WTC11 (cell line): ENCODE results near the gene WWOX.

ENCODE experiments used
- ATF1 ChIP-seq: sonication (generic); formaldehyde crosslinking; IDR thresholded peaks from 2 replicates; pipeline ENCODE4 v1.8.1; 2023; ENCODE audit warnings: mild to moderate bottlenecking, moderate library complexity, missing genetic modification reagents
- CREM ChIP-seq: sonication (generic); formaldehyde crosslinking; IDR thresholded peaks from 2 replicates; pipeline ENCODE4 v1.8.1; 2022; ENCODE audit warnings: mild to moderate bottlenecking, missing genetic modification reagents, moderate library complexity
- ESRRA ChIP-seq: sonication (generic); formaldehyde crosslinking; IDR thresholded peaks from 2 replicates; pipeline ENCODE4 v1.8.1; 2022; ENCODE audit warnings: mild to moderate bottlenecking, missing genetic modification reagents, borderline replicate concordance
- GABPB1 ChIP-seq: sonication (generic); formaldehyde crosslinking; IDR thresholded peaks from 2 replicates; pipeline ENCODE4 v1.8.1; 2023; ENCODE audit warnings: mild to moderate bottlenecking, missing genetic modification reagents
- IRF2 ChIP-seq: sonication (generic); formaldehyde crosslinking; IDR thresholded peaks from 2 replicates; pipeline ENCODE4 v1.8.0; 2022; ENCODE audit warnings: low read depth, missing genetic modification reagents, borderline replicate concordance
- SMAD4 ChIP-seq: sonication (generic); formaldehyde crosslinking; IDR thresholded peaks from 2 replicates; pipeline ENCODE4 v1.8.0; 2022; ENCODE audit warnings: mild to moderate bottlenecking, missing genetic modification reagents
- TF ChIP-seq, protein P1 (sequence below): sonication (generic); formaldehyde crosslinking; IDR thresholded peaks from 2 replicates; pipeline ENCODE4 v1.8.1; 2022; ENCODE audit warnings: mild to moderate bottlenecking, moderate library complexity, missing genetic modification reagents
- TF ChIP-seq, protein P2 (sequence below): fragments of 200-600 bp; IDR thresholded peaks from 2 replicates; pipeline ENCODE4 v1.8.0; 2022; ENCODE audit warnings: antibody characterized with exemption
- TF ChIP-seq, protein P3 (sequence below): sonication (generic); formaldehyde crosslinking; IDR thresholded peaks from 2 replicates; pipeline ENCODE4 v1.8.0; 2023; ENCODE audit warnings: missing genetic modification reagents
- TF ChIP-seq, protein P4 (sequence below): sonication (generic); formaldehyde crosslinking; IDR thresholded peaks from 2 replicates; pipeline ENCODE4 v1.8.1; 2023; ENCODE audit warnings: mild to moderate bottlenecking, missing genetic modification reagents, moderate library complexity
- TF ChIP-seq, protein P5 (sequence below): sonication (generic); formaldehyde crosslinking; conservative IDR thresholded peaks from 2 replicates; pipeline ENCODE4 v1.8.1; 2022; ENCODE audit warnings: mild to moderate bottlenecking, missing genetic modification reagents
- TF ChIP-seq, protein P6 (sequence below): sonication (generic); formaldehyde crosslinking; IDR thresholded peaks from 2 replicates; pipeline ENCODE4 v1.8.0; 2022; ENCODE audit warnings: mild to moderate bottlenecking, missing genetic modification reagents
- TF ChIP-seq, protein P7 (sequence below): sonication (generic); formaldehyde crosslinking; IDR thresholded peaks from 2 replicates; pipeline ENCODE4 v1.8.1; 2022; ENCODE audit warnings: low read depth, missing genetic modification reagents, borderline replicate concordance

DNA sequence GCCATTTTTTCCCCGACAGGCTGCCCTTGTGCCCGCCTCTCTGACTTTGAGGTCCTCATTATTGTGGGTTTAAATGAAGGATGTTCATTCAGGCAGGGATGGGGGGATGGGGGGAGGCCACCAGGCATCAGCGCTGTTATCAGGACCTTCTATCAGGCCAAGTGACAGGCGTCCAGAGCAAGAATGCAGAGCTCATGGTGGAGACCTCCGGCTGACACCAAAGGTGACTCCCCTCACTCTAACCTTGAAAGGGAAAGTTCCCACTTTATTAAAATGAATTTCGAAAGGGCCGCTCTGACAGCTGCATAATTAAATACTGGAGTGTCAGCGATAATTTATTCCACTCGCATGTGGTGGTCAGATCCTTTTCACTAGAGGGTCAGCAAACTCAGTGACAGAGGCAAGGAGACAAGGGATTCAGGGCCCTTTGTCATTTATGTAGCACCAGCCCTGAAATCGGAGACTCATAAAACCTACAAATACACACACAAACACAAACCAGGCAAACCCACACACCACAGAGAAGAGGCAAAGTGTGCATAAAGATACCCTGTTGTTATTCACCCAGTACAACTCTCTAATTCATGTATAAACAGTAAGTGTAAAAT lies 1065.0 kb downstream of the WWOX start:
- TF ChIP-seq, protein P1, sequence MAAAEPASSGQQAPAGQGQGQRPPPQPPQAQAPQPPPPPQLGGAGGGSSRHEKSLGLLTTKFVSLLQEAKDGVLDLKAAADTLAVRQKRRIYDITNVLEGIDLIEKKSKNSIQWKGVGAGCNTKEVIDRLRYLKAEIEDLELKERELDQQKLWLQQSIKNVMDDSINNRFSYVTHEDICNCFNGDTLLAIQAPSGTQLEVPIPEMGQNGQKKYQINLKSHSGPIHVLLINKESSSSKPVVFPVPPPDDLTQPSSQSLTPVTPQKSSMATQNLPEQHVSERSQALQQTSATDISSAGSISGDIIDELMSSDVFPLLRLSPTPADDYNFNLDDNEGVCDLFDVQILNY (CRISPR knock-in tag) = no peak
- TF ChIP-seq, protein P2, sequence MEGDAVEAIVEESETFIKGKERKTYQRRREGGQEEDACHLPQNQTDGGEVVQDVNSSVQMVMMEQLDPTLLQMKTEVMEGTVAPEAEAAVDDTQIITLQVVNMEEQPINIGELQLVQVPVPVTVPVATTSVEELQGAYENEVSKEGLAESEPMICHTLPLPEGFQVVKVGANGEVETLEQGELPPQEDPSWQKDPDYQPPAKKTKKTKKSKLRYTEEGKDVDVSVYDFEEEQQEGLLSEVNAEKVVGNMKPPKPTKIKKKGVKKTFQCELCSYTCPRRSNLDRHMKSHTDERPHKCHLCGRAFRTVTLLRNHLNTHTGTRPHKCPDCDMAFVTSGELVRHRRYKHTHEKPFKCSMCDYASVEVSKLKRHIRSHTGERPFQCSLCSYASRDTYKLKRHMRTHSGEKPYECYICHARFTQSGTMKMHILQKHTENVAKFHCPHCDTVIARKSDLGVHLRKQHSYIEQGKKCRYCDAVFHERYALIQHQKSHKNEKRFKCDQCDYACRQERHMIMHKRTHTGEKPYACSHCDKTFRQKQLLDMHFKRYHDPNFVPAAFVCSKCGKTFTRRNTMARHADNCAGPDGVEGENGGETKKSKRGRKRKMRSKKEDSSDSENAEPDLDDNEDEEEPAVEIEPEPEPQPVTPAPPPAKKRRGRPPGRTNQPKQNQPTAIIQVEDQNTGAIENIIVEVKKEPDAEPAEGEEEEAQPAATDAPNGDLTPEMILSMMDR = no peak
- TF ChIP-seq, protein P3, sequence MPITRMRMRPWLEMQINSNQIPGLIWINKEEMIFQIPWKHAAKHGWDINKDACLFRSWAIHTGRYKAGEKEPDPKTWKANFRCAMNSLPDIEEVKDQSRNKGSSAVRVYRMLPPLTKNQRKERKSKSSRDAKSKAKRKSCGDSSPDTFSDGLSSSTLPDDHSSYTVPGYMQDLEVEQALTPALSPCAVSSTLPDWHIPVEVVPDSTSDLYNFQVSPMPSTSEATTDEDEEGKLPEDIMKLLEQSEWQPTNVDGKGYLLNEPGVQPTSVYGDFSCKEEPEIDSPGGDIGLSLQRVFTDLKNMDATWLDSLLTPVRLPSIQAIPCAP = no peak
- TF ChIP-seq IRF2 (CRISPR knock-in tag) (no peak), CREM (CRISPR knock-in tag) (no peak), SMAD4 (CRISPR knock-in tag) (no peak), ESRRA (CRISPR knock-in tag) (no peak), ATF1 (CRISPR knock-in tag) (no peak), GABPB1 (CRISPR knock-in tag) (no peak)
- TF ChIP-seq, protein P4, sequence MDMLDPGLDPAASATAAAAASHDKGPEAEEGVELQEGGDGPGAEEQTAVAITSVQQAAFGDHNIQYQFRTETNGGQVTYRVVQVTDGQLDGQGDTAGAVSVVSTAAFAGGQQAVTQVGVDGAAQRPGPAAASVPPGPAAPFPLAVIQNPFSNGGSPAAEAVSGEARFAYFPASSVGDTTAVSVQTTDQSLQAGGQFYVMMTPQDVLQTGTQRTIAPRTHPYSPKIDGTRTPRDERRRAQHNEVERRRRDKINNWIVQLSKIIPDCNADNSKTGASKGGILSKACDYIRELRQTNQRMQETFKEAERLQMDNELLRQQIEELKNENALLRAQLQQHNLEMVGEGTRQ (CRISPR knock-in tag) = no peak
- TF ChIP-seq, protein P5, sequence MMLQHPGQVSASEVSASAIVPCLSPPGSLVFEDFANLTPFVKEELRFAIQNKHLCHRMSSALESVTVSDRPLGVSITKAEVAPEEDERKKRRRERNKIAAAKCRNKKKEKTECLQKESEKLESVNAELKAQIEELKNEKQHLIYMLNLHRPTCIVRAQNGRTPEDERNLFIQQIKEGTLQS (CRISPR knock-in tag) = no peak
- TF ChIP-seq, protein P6, sequence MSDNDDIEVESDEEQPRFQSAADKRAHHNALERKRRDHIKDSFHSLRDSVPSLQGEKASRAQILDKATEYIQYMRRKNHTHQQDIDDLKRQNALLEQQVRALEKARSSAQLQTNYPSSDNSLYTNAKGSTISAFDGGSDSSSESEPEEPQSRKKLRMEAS (CRISPR knock-in tag) = no peak
- TF ChIP-seq, protein P7, sequence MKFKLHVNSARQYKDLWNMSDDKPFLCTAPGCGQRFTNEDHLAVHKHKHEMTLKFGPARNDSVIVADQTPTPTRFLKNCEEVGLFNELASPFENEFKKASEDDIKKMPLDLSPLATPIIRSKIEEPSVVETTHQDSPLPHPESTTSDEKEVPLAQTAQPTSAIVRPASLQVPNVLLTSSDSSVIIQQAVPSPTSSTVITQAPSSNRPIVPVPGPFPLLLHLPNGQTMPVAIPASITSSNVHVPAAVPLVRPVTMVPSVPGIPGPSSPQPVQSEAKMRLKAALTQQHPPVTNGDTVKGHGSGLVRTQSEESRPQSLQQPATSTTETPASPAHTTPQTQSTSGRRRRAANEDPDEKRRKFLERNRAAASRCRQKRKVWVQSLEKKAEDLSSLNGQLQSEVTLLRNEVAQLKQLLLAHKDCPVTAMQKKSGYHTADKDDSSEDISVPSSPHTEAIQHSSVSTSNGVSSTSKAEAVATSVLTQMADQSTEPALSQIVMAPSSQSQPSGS = no peak
